ENCODE data around the gene CABP1.
"Not testable (repeated sequence)": the region's sequence is repeated elsewhere in the genome, so short reads cannot be mapped to it uniquely, and the experiment has no call there.

Gene CABP1

GRCh38 chr12:120639771-120640721, at the start of gene CABP1:
Gene CABP1, plus strand, starts transcription at chr12:120640626. Its CDS starts 60 bp downstream, at chr12:120640686.
- DNase-seq, result peak; percentile 59

GRCh38 chr12:120590741-120591407, 49.6 kb upstream of the CABP1 start:
- no peak for DNase-seq

GRCh38 chr12:120592121-120593049, 48.0 kb upstream of the CABP1 start:
- DNase-seq, result no peak

- no peak for DNase-seq
These were observed 43.5 kb upstream of the CABP1 start for GRCh38 chr12:120596901-120597300.

GRCh38 chr12:120597861-120598260, 42.6 kb upstream of the CABP1 start:
- DNase-seq, result no peak

- no peak for DNase-seq
These were observed 41.6 kb upstream of the CABP1 start for GRCh38 chr12:120598674-120599463.

- no peak for DNase-seq
These were observed 40.5 kb upstream of the CABP1 start for GRCh38 chr12:120599672-120600552.

- not testable (repeated sequence) for DNase-seq
These were observed 38.0 kb upstream of the CABP1 start for GRCh38 chr12:120602416-120602815.

- DNase-seq, result no peak
These were observed 29.9 kb upstream of the CABP1 start for GRCh38 chr12:120610560-120610959.

GRCh38 chr12:120611534-120611933, 28.9 kb upstream of the CABP1 start:
- DNase-seq, result not testable (repeated sequence)

GRCh38 chr12:120614848-120615247, 25.6 kb upstream of the CABP1 start:
- no peak for DNase-seq

- DNase-seq, result not testable (repeated sequence)
These were observed 23.2 kb upstream of the CABP1 start for GRCh38 chr12:120617193-120617592.

- not testable (repeated sequence) for DNase-seq
These were observed 22.7 kb upstream of the CABP1 start for GRCh38 chr12:120617767-120618166.

GRCh38 chr12:120618954-120619615, 21.3 kb upstream of the CABP1 start:
- no peak for DNase-seq

GRCh38 chr12:120620624-120621023, 19.8 kb upstream of the CABP1 start:
- no peak for DNase-seq

GRCh38 chr12:120625557-120626419, 14.6 kb upstream of the CABP1 start:
- DNase-seq, result no peak

GRCh38 chr12:120628919-120629318, 11.5 kb upstream of the CABP1 start:
- no peak for DNase-seq

- no peak for DNase-seq
These were observed 10.1 kb upstream of the CABP1 start for GRCh38 chr12:120630104-120630892.
